IPS-NIHi7 (cell line): ENCODE data around the gene HFM1.
"Not testable (repeated sequence)": the region's sequence is repeated elsewhere in the genome, so short reads cannot be mapped to it uniquely, and the experiment has no call there.

ENCODE experiments used
- DNase-seq: peaks from one replicate; pipeline ENCODE4 v3.0.0; 2012; ENCODE audit warnings: mixed read lengths; ENCODE audit errors: extremely low spot score

HFM1 gene, protein sequence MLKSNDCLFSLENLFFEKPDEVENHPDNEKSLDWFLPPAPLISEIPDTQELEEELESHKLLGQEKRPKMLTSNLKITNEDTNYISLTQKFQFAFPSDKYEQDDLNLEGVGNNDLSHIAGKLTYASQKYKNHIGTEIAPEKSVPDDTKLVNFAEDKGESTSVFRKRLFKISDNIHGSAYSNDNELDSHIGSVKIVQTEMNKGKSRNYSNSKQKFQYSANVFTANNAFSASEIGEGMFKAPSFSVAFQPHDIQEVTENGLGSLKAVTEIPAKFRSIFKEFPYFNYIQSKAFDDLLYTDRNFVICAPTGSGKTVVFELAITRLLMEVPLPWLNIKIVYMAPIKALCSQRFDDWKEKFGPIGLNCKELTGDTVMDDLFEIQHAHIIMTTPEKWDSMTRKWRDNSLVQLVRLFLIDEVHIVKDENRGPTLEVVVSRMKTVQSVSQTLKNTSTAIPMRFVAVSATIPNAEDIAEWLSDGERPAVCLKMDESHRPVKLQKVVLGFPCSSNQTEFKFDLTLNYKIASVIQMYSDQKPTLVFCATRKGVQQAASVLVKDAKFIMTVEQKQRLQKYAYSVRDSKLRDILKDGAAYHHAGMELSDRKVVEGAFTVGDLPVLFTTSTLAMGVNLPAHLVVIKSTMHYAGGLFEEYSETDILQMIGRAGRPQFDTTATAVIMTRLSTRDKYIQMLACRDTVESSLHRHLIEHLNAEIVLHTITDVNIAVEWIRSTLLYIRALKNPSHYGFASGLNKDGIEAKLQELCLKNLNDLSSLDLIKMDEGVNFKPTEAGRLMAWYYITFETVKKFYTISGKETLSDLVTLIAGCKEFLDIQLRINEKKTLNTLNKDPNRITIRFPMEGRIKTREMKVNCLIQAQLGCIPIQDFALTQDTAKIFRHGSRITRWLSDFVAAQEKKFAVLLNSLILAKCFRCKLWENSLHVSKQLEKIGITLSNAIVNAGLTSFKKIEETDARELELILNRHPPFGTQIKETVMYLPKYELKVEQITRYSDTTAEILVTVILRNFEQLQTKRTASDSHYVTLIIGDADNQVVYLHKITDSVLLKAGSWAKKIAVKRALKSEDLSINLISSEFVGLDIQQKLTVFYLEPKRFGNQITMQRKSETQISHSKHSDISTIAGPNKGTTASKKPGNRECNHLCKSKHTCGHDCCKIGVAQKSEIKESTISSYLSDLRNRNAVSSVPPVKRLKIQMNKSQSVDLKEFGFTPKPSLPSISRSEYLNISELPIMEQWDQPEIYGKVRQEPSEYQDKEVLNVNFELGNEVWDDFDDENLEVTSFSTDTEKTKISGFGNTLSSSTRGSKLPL (N-terminal part only)

DNA sequence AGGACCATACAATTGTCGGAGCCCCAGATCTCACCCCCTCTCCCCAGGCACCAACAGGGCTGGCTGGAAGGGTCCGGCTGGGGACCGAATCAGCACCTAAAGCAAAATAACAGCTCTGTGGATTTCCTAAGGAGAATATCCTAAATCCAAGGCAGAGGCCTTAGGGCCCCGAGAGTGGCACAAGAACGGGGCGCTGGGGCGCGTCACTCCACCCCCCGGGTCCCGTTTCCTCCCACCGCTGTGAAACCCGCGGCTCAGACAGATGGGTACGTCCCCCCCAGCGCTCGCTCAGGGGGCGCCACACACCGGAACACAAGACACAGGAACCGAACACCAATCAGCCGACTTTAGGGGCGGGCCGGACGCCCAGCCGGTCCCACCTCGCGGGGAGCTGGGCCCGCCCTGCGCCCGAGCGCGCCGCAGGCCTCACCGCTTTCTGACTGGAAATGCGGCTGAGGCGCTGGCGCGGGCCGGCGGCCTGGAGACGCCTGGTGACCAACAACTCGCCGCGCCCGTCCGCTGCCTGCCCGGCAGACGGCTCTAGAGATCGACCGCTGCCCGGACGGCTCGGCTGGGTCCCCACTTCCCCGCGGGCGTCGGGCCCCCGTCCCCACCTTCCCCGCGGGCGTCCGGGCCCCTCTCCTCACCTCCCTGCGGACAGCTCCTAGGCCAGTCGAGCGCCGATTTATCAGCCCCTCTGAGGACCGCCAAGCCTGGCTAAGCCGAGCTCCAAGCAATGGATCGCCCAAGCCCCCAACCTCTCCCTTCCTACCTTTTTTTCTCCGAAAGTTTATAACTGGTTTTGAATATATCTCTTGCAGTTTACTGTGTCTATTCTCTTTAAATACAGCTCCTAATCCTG lies at the start of gene HFM1:
Gene HFM1, minus strand, starts transcription at position 687 of the 862 bp plus-strand sequence. CDS start 3,755 bp downstream, outside the sequence.
- DNase-seq: peak; percentile 92

DNA sequence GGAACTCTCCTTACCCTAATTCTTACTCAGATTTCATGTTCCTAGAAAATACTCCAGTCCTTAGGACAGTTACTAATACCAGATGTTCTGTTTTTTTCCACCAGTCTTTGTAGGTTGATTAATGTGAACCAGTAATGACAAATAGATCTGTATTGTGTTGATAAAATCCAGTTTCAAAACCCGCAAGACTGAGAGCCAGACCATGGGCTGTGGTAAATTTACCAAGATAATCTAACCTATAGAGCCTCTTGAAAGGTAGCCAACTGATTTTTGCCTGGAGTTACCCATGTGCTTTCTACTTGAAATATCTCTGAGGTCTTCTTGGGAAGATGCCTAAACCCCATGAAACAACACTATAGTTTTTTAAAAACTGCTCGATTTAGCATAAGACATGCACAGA lies 49.5 kb upstream of the HFM1 start:
- no peak for DNase-seq

DNA sequence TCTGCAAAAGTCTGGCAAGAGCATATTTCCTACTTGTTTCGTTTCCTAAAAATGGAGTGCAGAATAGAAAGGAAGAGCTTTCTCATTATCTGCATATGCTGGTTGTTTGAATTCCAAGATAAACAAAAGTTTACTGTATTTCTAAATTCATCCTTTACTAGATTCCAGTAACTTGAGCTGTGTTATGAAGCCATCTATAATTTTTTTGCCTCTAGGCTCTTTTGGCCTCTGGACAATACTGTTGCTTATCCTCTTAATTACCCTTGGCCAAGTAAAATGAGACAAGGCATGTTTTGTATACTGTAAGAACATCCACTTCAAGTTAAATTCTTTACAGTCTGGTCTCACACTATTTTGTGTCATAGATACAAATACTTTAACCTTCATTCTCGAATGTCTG lies 45.6 kb upstream of the HFM1 start:
- DNase-seq: no peak

DNA sequence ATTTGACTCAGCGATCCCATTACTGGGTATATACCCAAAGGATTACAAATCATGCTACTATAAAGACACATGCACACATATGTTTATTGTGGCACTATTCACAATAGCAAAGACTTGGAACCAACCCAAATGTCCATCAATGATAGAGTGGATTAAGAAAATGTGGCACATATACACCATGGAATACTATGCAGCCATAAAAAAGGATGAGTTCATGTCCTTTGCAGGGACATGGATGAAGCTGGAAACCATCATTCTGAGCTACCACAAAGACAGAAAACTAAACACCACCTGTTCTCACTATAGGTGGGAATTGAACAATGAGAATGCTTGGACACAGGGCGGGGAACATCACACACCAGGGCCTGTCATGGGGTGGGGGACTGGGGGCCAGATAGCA lies 43.1 kb upstream of the HFM1 start:
- DNase-seq: not testable (repeated sequence)

DNA sequence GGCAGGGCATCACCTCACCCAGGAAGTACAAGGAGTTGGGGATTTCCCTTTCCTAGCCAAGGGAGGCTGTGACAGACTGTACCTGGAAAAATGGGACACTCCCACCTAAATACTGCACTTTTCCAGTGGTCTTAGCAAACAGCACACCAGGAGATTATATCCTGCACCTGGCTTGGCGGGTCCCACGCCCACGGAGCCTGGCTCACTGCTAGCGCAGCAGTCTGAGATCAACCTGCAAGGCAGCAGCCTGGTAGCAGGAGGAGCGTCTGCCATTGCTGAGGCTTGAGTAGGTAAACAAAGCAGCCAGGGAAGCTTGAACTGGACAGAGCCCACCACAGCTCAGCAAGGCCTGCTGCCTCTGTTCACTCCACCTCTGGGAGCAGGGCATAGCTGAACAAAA lies 37.3 kb upstream of the HFM1 start:
- DNase-seq: not testable (repeated sequence)

DNA sequence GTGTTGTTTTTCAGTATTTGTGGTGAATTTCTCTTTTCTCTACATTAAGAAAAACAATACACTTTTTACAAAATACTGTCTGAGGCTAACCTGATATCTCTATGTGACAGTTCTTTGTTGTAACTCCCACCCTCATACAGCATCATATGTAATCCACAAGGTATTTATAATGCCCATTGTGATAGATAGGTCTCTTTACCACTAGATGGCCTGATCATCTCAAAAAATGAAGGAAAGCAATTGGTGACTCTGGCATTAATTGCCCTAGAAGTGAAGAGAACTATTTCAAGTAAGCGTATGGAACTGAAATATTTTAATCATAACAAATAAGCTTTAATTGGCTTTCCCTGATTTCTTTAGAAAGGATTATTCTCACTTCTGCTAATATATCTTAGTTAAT lies 36.2 kb upstream of the HFM1 start:
- no peak for DNase-seq

DNA sequence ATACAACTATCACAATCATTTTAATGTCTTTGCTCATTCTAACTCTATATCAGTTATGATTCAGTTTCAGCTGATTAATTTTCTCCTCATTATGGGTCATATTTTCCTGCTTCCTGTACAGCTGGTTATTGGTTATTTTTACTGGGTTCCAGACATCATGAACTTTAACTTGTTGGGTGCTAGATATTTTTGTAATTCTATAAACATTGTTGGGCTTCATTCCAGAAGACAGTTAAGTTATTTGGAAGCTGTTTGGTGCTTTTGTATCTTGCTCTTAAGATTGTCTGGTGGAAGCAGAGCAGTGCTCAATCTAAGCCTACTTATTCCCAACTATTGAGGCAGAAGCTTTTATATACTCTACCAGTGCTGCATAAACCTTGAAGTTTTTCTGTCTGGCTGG lies 34.4 kb upstream of the HFM1 start:
- no peak for DNase-seq

DNA sequence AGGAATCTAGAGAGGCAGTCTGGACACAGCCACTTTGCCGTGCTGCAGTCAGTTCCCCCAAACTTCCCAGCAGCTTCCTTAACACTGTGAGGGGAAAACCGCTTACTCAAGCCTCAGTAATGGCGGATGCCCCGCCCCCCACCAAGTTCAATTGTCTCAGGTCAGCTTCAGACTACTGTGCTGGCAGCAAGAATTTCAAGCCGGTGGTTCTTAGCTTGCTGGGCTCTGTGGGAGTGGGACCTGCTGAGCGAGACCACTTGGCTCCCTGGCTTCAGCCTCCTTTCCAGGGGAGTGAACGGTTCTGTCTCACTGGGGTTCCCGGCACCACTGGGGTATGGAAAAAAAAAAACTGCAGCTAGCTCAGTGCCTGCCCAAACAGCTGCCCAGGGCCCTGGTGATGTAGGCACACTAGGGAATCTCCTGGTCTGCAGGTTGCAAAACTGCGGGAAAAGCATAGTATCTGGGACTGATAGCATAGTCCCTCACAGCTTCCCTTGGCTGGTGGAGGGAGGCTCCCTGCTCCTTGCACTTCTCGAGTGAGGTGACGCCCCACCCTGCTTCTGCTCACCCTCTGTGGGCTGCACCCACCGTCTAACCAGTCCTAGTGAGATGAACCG lies 23.7 kb upstream of the HFM1 start:
- peak; percentile 22 for DNase-seq

DNA sequence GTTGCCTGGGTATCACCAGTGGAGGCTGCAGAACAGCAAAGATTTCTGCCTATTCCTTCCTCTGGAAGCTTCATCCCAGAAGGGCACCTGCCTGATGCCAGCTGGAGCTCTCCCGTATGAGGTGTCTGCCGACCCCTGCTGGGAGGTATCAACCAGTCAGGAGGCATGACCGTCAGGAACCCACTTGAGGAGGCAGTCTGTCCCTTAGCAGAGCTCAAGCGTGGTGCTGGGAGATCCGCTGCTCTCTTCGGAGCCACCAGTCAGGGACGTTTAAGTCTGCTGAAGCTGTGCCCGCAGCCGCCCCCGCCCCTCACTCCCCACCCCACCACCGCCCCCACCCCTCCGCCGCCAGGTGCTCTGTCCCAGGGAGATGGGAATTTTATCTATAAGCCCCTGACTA lies 23.1 kb upstream of the HFM1 start:
- DNase-seq: no peak

DNA sequence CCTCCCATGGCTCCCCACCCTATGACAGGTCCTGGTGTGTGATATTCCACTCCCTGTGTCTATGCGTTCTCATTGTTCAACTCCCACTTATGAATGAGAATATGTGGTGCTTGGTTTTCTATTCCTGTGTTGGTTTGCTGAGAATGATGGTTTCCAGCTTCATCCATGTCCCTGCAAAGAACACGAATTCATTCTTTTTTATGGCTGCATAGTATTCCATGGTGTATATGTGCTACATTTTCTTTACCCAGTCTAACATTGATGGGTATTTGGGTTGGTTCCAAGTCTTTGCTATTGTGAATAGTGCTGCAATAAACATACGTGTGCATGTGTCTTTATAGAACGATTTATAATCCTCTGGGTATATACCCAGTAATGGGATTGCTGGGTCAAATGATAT lies 17.9 kb upstream of the HFM1 start:
- not testable (repeated sequence) for DNase-seq

DNA sequence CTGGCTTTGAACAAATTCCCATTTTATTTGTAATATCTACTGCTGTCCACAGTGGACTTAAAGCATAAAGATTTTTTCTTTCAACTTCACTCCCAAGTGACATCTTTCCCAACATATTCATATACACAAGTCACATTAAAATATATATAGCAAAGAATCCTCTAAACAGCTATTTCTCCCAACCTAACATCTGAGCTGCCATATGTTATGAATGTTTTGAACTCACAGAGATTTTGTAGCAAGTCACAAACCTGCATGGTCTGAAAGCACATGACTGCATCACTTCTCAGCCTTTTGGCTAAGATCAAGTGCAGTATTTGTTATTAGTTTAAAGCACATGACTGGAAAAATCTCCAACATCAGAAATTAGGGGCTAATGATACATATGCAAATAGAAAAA lies 7.7 kb upstream of the HFM1 start:
- DNase-seq: no peak

DNA sequence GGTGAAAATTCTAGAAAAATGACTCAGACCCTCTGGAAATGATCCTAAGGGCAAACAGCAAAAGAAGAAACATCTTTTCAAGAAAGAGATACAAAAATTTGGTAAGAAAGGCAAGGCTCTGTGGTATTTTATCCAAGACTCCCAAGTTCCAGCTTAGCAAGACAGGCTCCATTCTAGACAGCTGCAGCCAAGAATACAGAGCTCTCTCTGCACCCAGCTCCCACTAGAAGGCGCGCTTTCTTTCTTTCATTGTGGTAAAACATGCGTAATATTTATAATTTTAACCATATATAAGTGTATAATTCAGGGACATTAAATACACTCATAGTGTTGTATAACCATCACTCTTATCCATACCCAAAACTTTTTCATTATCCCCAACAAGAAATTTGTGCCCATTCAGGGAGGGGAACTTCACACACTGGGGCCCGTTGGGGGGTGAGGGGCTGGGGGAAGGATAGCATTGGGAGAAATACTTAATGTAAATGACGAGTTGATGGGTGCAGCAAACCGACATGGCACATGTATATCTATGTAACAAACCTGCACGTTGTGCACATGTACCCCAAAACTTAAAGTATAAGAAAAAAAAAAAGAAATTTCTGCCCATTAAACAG lies 2.2 kb upstream of the HFM1 start:
- DNase-seq: no peak

DNA sequence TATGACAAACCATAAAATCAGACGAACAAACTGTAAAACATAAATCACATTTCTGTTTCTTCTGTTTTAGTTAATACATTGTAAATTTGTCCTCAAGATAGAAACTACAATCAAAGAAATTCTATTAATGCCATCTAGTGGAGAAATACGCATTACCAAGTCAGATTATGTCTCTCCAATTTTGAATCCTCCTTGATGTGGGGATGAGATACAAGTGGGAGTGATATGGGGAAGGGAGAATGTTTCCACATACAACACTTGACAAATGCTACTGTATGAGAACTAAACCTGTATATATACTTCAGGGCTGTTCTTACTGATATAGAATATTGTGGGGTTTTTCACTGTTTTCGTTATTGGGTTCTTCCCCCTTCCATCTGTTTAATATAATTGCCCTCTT lies 2.6 kb downstream of the HFM1 start:
- no peak for DNase-seq

DNA sequence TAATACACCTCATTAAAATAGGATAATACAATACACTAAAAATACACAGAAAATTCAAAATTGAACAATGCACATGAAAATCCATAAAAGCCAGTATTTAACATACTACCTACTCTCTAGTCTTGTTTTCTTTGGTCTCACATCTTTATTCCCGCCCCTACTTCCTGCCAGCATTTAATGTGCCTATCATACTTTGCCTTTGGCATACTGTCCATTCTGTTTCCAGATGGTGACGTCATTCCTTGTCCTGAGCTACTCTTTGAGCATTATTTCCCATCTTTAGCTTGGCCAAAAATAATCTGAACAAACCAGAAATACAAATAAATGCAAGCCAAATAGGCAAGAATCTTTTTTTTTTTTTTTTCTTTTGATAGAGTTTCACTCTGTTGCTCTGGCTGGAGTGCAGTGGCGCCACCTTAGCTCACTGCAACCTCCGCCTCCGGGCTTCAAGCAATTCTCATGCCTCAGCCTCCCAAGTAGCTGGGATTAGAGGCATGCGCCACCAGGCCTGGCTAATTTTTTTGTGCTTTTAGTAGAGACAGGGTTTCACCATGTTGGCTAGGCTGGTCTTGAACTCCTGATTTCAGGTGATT lies 4.4 kb downstream of the HFM1 start:
- DNase-seq: no peak

DNA sequence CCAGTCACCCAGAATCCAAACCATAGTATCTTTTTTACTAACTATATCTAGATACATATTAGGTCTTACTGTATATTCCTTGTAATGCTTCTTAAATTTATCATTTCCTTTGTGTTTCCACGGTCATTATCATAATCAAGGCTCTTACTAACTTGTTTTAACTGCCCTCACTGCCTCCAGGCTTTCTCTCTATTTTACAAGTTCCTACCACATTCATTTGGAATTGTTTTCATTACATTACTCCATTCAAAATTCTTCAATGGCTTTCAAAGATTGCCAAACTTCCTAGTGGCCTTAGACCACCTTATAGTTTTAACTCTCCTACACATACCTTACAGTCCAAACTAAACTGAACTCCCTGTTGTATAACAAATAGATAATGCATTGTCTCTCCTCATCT lies 6.3 kb downstream of the HFM1 start:
- no peak for DNase-seq

DNA sequence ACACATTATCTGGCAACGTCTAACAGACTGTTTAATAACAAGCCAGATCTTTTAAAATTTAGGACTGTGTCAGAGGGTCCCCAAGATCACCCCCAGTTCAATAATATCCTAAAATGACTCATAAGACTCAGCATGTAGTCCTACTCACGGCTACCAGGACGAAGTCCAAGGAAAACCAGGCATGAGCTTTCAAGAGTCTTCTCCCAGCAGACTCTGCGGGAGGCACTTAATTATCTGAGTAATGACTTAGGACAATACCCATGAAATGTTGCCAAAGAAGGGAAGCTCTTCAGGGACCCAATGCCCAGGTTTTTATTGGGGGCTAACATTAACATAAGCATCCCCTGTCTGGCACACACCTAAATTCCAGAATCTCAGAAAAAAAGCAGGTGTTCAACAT lies 7.0 kb downstream of the HFM1 start:
- DNase-seq: no peak

DNA sequence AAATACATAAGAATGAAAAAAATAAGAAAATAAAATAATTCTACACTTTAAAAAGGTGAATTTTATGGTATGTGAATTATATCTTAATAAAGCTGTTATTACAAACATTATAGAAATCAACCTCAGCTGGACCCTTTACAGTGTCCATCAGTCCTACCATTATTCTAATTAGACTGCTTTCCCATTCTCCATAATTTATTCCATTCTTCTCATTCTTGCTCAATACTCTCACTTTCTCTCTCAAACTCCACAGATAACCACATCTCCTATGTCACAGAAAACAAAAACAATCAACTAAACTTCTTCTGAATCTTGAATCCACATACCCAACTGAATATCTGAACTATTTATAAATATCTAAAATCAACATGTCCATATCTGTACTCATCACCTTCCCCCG lies 11.6 kb downstream of the HFM1 start:
- no peak for DNase-seq

DNA sequence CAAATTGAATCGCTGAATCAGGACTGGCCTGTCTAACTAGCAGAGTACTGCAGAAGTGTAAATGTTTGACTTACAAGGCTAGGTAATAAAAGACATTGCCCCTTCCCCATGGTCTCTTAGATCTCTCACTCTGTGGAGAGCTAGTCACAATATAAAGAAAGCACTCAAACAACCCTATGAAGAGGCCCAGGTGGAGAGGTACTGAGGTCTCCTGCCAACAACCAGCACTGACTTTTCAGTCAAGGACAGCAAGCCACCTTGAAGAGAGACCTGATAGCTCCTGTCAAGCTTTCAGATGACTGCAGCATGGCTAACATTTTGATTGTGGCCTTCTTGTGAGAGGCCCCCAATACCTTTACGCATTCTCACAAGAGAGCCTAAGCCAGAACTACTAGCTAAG lies 18.5 kb downstream of the HFM1 start:
- DNase-seq: no peak

DNA sequence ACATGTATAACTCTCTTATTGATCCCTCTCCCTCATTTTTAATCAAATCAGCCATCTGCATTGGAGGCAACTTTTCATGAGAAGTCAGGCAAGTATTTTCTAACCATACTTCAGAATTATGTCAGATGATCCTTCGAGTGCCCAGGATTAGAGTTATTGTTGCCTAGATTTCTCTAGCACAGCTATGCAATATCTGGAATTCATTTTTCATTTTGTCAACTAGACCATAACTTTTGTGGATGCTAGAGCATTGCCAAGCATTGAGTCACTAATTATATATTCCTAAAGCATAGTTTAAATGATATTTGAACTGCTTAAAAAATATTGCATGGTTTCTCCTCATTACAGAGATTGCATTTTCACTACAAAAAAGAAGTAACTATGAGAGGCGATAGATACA lies 21.2 kb downstream of the HFM1 start:
- DNase-seq: no peak

DNA sequence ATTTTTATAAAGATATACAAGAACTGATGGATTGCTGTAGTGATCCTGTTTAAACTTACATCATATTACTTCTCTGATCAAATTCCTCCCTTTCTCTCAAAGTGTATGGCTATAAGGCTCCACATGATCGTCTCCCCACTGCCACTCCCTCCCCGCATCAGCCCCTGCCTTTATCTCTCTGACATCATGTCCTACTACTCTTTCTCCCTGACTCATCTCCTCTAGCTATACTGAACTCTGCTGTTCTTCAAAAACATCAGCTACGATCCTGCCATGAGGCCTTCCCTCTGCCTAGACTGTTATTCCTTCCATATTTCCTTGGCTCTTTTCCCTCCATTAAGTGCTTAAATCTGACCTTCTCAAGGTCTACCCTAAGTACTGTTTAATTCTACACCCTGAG lies 22.8 kb downstream of the HFM1 start:
- peak; percentile 4 for DNase-seq
